Eye (tissue), 1 donor: Measurements from ENCODE around the gene NPR2.

ENCODE experiments used
- DNase-seq: peaks from one replicate; pipeline ENCODE4 v3.0.0-alpha.2; 2015

NPR2 gene

DNA sequence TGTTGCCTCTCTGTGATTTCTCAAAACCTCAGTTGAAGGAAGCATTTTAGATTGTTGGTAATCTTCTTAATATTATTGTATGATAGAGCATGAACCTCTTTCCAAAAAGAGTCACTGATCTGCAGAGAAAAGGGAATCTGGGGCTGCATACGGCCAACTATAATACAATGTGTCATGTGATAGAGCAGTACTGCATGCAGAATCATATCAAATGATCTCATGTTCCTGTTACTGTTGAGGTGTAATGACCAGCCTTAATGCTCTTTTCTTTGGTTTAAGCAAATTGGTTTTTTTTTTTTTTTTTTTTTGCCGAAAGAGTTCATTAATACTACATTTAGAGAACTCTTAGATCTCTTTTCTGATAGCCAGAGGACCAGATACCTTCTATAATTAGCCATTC, 24.4 kb upstream of the NPR2 start:
- no peak for DNase-seq

DNA sequence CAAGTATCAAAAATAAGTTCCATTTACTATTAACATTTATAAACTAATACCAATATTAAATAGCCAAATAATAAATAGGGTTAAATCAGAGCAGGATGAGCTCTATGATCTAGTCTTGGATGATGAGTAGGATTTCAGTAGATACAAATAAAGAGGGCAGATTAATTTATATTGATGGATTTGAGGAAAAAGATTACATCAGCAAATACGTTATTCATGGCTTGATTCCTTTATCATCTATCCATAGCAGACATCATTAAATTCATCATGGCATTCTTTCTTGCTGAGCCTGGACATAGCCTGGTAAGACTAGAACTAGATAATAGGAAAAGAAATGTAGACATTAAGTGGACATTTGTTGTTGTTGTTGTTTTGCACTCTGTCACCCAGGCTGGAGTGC, 23.9 kb upstream of the NPR2 start:
- DNase-seq, result no peak

DNA sequence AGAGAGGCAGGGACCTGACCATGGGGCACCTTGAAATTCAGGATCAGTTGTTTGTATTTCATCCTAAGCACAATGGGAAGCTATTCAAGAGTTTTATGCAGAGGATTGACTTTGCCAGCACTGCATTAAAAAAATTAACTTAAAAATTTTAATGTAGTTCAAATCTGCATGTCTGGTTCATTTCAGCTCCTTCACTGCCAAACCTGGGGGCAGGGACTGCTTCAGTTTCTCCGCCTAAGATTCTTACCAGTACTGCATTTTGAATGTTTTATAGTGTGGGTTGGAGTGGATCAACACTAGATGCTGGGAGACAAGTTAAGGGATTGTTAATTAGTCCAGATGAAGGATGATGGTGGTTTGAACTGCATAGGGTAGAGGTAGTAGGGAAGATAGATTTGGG, 21.6 kb upstream of the NPR2 start:
- DNase-seq, result no peak

DNA sequence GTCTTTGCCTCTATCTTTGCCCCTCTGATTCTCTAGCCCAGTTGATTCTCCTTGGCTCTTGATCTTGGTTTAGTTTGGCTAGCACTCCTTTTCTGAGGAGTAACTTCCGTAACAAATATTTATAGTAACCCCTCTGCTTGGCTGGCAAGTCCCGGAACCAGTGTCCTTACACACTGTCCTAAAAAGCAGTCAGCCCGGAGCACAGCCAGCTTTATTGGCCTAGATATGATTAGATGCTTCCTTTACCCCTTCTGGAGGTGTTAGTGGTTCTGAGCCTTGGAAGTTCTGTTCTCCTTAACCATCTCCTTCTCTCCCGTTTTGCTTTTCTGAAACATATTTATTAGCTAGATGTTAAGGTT, 20.3 kb upstream of the NPR2 start:
- no peak for DNase-seq

DNA sequence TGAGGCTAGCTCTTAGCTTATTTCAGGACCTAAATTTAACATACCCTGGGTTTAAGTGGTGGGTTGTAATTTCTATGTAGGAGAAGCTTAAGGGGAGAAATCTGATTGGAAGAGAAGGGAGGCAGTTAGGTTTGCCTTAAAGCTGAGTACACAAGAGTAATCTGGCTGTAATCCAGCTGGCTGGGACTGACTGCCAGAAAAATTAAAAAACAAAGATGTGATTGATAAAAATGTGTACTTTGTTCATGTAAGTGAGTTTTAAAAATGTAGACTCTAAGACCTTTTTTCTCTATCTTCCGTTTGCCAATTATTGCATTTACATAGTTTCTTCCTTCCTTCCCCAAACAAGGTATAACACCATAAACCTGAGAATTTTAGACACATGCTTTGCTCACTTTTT, 19.9 kb upstream of the NPR2 start:
- DNase-seq, result peak; percentile 62

DNA sequence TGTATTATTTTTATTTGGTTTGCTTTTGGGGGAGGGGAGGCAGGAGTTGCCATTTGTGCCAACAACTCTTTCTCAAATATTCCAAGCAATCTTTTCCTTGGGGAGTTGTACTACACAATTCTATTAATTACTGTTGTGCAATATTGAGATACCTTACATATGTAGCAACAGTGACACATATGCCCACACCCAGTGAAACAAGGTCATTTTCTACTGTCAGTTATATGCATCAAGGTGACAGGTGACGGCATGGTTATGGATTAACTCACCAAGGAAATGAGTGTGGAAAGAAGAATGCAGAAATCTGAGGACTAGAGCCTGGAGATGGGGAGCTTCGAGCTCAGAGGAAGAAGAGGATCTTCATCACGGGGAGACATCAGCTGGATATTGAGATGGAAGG, 19.4 kb upstream of the NPR2 start:
- DNase-seq, result no peak

DNA sequence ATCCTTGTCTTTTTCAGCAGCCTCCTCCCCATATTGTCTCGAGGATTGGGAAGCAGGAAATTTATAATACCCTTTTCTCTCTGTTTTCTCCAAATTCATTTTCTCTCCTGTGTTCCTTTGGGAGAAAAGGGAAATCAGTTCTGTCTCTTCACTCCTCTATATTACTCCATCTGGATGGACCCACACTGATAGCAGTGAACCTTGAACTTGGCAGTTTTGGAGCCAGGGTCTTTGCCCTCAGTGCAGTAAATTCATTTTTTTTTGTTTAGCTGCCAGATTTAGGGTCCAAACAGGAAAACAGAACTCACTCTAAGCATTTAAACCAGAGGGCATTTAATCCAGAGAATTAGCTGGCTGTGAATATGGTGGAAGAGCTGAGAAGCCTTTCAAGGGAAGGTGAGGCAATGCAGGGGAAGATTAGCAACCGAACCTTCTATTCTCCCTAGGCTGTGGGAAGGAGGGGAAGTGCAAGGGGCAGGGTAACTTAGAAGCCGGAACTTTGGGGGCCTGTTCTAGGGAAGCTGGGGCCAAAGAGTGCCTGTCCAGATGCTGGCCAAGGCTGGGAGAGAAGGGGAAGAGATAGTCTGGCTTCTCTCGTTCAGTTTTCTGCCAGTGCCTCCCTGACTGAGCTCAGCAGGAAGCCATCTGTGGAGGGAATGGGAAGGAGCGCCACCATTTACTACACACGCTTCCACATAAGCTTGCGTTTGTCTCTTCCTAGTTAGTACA, 16.3 kb upstream of the NPR2 start:
- DNase-seq, result no peak

DNA sequence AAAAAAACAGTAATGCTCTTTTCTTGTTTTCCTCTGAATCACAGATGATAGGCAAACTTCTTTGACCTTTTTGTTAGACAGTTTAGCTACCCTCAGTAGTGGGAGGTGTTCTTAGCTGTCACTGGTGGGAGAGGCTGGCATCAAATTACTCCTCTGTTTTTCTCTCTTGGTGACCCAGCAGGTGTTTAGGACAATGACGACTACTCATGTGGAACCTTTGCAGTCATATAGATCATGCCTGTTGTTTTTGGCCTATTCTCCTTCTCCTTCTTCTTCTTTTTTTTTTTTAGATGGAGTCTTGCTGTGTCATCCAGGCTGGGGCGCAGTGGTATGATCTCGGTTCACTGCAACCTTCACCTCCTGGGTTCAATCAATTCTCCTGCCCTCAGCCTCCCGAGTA, 15.4 kb upstream of the NPR2 start:
- DNase-seq, result no peak

DNA sequence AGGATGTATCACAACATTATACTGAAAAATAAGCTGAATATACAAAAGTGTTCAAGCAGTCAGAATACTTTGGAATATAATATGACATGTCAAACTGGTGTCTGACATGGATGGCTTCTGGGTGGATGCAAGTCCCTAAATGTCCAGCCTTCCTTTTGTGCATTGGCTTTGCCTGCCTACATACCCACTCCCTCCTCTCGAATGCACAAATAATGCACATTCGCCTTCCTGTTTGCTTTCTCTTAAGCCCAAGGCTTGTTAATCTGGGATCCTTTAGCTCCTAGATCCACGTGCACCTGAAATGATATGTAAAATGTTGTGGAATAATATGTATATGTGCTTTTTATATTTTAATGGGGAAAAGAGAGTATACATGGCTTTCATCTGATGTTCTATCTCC, 12.9 kb upstream of the NPR2 start:
- DNase-seq, result no peak

DNA sequence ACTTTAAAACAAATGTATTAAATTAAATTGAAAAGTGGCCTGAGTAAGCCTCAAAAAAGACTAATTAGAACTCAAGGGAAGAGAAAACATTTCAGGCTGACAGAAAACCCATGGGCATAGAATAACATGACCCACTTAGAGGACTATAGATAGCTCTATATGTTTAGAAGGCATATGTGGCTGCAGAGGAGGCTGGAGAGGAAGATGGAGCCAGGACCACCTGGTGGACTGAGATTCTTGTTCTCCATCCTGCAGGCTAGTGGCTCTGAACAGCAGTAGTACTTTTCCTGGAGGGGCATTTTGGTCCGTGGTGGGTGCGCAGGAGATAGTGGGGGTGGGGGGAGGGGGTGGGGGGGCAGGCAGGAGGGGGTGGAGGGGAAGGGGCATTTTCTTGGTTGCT, 10.3 kb upstream of the NPR2 start:
- DNase-seq, result no peak

DNA sequence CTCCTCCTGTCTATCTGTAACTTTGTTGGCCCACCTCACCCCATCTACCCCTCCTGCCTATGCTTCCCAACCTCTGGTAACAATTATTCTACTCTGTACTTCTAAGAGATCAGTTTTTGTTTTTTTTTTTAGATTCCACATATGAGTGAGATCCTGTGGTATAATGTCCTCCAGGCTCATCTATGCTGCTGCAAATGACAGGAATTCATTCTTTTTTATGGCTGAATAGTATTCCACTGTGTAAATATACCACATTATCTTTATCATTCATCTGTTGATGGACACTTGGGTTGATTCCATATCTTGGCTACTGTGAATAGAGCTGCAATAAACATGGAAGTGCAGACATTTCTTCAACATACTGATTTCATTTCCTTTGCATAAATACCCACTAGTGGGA, 8.0 kb upstream of the NPR2 start:
- no peak for DNase-seq

DNA sequence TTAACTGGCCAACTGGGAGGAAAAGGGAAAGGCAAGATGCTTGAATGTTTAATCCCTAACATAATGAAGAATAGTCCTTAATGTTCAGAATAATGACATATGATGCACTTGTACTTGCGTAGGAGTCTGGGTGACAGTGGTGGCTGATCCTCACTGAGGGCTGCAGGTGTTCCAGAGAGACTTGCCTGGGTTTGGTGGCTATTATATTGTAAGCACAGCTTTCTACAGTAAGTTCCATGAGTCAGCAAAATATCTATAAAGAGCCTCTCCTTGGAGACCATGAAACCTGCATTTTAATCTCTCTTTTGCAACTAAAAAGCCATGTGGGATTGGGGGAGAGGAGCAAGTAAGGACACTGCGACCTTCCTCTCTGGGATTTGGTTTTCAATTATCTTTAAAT, 1.9 kb upstream of the NPR2 start:
- DNase-seq, result no peak

DNA sequence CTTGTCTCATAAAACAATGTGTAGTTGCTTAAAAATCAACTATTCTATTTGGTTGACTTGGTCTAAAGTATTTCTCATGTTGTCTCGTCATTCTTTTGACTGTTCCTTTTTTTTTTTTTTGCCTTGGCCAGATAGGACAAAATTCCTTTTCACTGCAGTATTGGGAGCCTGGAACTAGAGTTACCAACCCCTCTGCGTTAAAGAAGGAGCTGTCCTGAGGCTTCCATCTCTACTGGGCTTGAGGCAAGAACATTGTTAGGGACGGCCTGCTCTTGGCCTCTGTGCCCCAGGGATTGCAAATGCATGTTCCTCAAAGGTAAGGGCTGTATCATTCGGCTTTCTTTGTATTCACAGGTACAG, 1.4 kb upstream of the NPR2 start:
- no peak for DNase-seq

DNA sequence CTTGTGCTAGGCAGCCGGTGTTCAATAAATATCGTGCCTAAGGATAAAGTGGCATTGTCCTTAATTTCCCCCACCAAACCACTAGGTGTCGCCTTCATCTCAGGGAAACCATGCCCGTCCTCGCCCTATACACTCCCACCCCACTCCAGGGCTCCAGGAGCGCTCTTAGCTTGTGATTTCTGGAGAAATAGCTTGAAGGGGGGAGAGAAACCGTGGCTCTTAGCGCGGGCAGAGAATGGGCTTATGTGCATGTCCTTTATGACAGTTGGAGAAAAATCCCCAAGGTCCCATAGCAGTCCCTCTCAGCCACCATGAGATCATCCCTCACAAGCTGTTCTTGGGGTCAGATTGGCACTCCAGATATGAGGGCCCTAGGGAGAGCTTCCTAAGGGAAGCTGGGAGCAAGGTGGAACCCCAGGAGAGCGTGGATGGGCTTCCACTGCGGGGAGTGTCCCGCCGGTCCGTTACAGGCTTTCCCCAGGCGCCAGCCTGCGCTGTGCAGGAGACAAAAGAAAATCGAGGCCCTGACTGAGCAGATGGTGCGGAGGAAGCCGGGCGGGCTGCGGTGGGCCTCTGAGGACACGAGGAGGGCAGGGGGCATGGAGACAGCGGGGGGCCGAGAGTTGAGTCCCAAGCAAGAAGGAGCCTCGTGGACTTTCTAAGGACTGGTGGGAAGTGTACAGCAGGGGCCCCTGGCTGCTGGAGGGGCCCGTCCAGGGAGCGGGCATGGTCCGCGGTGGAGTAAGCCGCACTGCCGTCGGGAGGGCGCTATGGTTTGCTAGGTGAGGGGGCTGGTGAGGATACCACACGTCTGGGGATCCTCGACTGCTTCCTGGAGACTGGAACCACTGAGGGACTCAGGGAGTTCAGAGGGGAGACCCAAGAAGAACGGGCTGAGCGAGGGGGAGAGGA, 750 bp upstream of the NPR2 start:
- DNase-seq, result peak; percentile 96

DNA sequence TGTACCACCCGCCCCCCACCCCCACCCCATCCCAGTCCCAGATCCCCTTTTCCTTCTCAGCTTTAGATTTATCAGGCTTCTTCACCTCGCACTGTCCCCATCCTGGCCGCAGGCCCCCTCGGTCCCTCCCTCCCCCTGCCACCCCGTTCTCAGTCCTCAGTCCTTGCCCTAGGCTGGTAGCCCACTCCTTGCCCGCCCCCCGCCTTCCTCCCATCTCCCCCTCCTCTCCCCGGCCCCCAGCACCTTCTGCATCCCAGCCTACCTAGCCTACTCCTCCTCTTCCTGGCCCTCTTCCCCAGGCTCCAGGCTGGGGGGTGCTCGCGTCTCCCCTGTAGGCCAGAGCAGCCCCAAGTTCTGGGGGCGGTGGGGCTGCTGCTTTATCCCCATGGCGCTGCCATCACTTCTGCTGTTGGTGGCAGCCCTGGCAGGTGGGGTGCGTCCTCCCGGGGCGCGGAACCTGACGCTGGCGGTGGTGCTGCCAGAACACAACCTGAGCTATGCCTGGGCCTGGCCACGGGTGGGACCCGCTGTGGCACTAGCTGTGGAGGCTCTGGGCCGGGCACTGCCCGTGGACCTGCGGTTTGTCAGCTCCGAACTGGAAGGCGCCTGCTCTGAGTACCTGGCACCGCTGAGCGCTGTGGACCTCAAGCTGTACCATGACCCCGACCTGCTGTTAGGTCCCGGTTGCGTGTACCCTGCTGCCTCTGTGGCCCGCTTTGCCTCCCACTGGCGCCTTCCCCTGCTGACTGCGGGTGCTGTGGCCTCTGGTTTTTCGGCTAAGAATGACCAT, 828 bp downstream of the NPR2 start:
- no peak for DNase-seq

DNA sequence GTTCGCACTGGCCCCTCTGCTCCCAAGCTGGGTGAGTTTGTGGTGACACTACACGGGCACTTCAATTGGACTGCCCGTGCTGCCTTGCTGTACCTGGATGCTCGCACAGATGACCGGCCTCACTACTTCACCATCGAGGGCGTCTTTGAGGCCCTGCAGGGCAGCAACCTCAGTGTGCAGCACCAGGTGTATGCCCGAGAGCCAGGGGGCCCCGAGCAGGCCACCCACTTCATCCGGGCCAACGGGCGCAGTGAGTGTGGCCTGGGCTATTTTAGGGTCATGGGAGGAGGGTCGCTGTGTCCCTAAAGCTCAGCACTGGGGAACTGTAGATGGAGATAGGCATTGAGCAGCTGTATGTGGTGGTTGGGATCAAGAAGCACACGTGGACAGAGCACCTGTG, 1.4 kb downstream of the NPR2 start:
- DNase-seq, result no peak

DNA sequence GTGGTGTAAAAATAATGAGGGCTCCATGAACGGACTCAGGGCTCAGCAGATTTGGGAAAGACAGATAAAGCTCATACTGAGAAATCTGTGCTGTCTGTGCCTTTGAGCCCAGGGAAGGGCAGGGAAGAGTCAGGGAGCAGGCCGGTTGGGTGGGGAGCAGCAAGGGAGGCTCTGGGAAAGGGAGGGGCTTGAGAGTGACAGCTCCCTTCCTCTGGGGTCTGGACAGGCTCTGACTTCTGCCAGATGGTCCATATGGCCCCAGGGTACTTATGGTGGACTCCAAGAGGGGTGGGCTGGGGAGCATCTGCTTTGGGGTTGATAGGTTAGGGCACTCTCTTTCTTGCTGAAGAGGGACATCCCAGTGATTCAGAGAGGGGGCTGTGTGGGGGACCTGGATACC, 2.1 kb downstream of the NPR2 start:
- DNase-seq, result peak; percentile 56

DNA sequence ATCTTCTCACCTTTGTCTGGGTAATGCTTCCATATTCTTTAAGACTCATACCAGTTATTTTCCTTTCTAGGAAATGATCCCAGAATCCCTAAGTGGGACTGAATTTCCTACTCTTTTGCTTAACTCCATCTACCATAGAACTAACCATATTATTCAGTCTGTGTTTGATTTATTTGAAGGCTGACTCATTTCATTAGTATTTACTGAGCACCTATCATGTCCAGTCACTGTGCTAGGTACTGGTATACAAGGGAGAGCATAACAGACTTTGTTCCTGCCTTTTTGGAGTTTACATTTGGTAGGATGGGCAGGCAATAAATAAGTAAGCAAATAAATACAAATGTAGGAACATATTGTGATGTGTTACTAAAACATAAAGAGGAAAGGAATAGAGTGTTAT, 4.3 kb downstream of the NPR2 start:
- DNase-seq, result no peak

DNA sequence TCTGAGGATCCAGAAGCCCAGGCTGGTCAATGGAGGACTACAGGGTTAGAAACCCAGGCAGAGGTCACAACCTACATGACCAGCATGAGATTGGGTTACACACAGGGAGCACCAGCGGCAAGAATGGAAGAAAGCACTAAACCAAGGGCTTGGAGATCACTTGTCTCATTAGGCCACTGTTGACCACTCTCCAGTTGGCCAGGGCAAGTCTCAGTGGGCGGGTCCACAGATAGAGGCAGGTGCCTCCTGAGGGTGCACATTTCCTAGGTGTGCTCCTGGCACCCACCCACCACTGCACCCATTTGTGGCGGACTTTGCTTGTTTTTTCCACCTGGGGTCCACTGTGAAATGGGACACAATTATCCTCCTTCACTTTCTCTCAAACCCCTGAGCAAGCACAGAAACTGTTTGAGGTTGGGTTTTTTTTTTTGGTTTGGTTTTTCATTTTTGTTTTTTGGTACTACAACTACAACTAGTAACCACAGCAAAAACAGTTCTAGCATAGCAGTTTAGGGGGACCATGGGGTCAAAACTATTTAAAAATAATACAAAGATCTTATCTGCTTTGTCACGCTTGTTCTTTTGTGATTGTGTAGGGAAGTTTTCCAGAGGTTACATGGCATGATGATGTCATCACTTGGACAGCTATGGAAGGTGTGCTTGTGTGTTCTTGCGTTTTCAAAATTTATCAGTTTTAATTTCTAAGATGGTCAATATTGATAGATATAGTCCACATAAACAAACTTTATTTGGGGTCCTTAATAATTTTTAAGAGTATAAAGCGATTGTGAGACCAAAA, 6.1 kb downstream of the NPR2 start:
- no peak for DNase-seq

DNA sequence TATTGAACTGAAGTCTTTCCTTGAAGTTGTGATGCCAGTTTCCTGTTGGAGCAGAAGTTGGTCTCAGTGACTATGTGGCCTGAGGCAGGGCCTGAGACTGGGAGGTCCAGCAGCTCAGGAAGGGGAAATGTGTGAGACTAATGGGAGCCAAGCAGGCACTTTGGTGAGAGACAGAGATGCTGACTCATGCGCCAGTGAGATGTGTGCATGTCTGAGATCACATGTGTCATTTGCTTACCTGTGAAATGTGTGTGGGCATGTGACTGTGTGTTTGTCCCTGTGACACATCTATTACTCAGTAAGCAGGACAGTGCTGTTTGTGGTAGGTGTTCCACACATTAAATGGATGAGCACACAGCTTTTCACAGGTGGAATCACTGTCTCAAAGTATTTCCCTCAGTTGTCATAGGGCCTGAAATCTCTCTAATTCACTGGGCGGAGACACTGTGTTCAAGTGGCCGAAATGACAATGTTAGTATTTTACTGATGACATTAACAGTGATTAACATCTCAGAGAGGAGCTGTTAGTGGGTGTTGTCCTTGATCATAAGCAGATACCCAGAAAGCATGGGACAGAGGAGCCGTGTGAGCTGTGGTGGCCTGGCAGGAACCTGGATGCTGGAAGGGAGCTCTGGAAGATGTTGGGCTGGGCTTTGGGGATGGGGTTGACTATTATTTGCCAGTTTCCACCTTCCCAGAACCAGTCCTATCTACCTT, 7.4 kb downstream of the NPR2 start:
- DNase-seq, result no peak

DNA sequence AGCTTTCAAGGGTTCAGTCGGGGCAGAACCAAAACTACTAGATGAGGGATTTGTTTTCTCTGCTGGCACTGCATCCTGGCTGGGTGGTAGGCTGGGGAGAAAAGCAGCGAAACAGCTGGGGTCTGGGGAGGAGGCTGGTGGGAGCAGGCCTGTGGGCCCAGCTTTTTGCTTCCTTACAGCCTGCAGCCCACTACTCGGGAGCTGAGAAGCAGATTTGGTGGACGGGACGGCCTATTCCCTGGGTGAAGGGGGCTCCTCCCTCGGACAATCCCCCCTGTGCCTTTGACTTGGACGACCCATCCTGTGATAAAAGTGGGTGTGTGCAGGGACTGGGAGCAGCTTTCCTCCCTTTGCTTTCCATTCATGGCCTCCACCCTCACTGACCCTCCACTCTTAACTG, 9.1 kb downstream of the NPR2 start:
- DNase-seq, result no peak
